Suprapubic skin (tissue), 4 donors: Measurements from ENCODE around the gene SLC38A10.

Experiments
- POLR2A ChIP-seq, 2 donors: fragments of 450-650 bp; IDR thresholded peaks; one replicate each; pipeline ENCODE4 v1.6.1; 2017; ENCODE audit warnings: antibody characterized with exemption in 2 of 2, mild to moderate bottlenecking in 2 of 2, moderate library complexity in 2 of 2
- POLR2AphosphoS5 ChIP-seq, 3 donors: sonication (generic); formaldehyde crosslinking; IDR thresholded peaks; one replicate each; pipeline ENCODE4 v1.6.1; 2017; ENCODE audit warnings: antibody characterized with exemption in 3 of 3
- TF ChIP-seq, protein P1 (sequence below), 2 donors: fragments of 200-600 bp in 1 of 2; fragments of 450-650 bp in 1 of 2; sonication (generic) in 1 of 2; IDR thresholded peaks; one replicate each; pipeline ENCODE4 v1.5.1; 2016 to 2019; ENCODE audit warnings: antibody characterized with exemption in 2 of 2, mild to moderate bottlenecking in 1 of 2, moderate library complexity in 1 of 2

DNA sequence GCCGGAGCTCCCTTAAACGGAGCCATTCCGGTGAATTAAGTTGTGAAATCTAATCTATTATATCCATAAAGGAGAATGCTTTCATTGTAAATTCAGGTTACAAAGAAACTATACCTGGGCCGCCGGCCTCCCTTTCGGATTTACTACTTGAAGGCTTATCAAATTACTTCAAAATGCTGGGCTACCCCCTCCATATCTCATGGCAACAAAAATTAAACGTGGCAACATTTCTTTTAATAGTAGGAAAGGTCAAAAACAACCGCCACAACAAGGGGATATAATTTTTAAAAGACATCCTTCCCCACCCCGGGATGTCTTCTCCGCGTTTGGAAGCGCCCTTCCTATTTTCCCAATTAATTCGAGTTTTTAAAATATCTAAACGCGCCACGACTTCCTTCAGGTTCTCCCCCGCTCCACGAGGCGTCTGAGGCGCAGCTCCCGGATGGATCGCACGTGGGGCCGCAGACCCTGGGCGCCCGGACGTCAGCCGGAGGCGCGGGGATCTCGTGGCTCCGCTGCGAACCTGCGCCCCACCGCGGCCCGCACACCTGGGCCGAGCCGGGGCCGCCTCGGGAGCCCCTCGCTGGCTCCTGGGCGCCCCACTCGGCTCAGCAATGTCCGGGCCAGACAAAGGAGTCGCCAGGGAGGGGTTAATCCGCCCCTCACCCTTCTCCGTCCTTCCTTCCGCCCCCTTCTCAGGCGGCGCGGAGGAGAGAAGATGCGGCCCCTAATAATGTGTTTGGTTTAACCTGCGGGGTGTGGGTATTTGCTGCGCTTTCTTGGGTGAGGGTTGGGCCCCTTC, 47.4 kb upstream of the SLC38A10 start:
- TF ChIP-seq, protein P1, sequence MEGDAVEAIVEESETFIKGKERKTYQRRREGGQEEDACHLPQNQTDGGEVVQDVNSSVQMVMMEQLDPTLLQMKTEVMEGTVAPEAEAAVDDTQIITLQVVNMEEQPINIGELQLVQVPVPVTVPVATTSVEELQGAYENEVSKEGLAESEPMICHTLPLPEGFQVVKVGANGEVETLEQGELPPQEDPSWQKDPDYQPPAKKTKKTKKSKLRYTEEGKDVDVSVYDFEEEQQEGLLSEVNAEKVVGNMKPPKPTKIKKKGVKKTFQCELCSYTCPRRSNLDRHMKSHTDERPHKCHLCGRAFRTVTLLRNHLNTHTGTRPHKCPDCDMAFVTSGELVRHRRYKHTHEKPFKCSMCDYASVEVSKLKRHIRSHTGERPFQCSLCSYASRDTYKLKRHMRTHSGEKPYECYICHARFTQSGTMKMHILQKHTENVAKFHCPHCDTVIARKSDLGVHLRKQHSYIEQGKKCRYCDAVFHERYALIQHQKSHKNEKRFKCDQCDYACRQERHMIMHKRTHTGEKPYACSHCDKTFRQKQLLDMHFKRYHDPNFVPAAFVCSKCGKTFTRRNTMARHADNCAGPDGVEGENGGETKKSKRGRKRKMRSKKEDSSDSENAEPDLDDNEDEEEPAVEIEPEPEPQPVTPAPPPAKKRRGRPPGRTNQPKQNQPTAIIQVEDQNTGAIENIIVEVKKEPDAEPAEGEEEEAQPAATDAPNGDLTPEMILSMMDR (IDR thresholded peaks at IDR 0.05) = no peak
- TF ChIP-seq POLR2A (IDR thresholded peaks at IDR 0.05) = no peak
- TF ChIP-seq POLR2AphosphoS5 (IDR thresholded peaks at IDR 0.05) = no peak
